AG04450 (cell line): ENCODE measurements around the gene LAMTOR4. TPM values are rescaled to one million over a fixed set of nuclear protein-coding genes. Genes with fewer than 3 reads are reported as not detected.
"Not testable (repeated sequence)": the region's sequence is repeated elsewhere in the genome, so short reads cannot be mapped to it uniquely, and the experiment has no call there.

Source experiments
- CTCF ChIA-PET: fragments of 300-600, 350-600 bp; formaldehyde crosslinking; extraction: SDS; loops from one replicate; lab custom pipeline; 2022; ENCODE audit warnings: antibody characterized with exemption, inconsistent platforms; lab: Charles Lee
- POLR2A ChIA-PET: fragments of 350-600 bp; formaldehyde crosslinking; extraction: SDS; loops from one replicate; lab custom pipeline; 2021; ENCODE audit warnings: antibody characterized with exemption, inconsistent platforms; lab: Yijun Ruan, JAX
- DNase-seq: peaks from one replicate; pipeline ENCODE4 v3.0.0-alpha.2; 2011; ENCODE audit warnings: low read depth, low spot score
- H3K27ac ChIP-seq: one replicate; pipeline ENCODE4 v1.5.1; 2012; ENCODE audit warnings: low read depth, low read length, control low read depth
- H3K27me3 ChIP-seq: one replicate; pipeline ENCODE4 v1.6.0; 2012; ENCODE audit warnings: low read length; ENCODE audit not compliant: control insufficient read depth, insufficient read depth
- H3K4me3 ChIP-seq: 2 replicates; pipeline ENCODE4 v1.5.1; 2011; ENCODE audit warnings: mild to moderate bottlenecking, low read depth, low read length, control low read depth
- H3K9me3 ChIP-seq: 2 replicates; pipeline ENCODE4 v1.5.1; 2012; ENCODE audit warnings: low read length; ENCODE audit not compliant: control insufficient read depth, insufficient read depth
- CTCF ChIP-seq: IDR thresholded peaks from 2 replicates; pipeline ENCODE4 v1.5.1; 2011; ENCODE audit warnings: low read depth, low read length, control low read depth, inconsistent platforms
- polyA plus RNA-seq: library from polyadenylated mRNA; depleted of rRNA; stranded (reverse); fragments of >200 nt; gene quantifications from 2 replicates; pipeline ENCODE4 v1.2.3, GENCODE V29; 2011

Gene LAMTOR4
- polyA plus RNA-seq, 1 experiment, result 122 TPM

- H3K4me3 ChIP-seq, result no peak overlapping the region
- POLR2A ChIA-PET, result no interaction called here
Measured at GRCh38 chr7:100132697-100133151, 16.0 kb upstream of the LAMTOR4 start.

GRCh38 chr7:100137851-100138760 is 10.6 kb upstream of the LAMTOR4 start:
- POLR2A ChIA-PET, result no interaction called here
- no peak for TF ChIP-seq CTCF
- CTCF ChIA-PET, result interaction anchor here (1.3 to 1.4 kb wide), 2 partner anchors 52 to 80 kb away, joined by 3 to 6 read pairs; no protein-coding TSS in a partner anchor
- no peak for DNase-seq
- Histone ChIP-seq H3K27ac (no peak overlapping the region), H3K9me3 (no peaks in the 10 kb centered on the region), H3K27me3 (peaks cover 3% of the 10 kb centered on the region), H3K4me3 (no peak overlapping the region)

More at GRCh38 chr7:100132697-100133151, 16.0 kb upstream of the LAMTOR4 start:
- no peak for DNase-seq
- CTCF ChIA-PET, result interaction anchor here (0.6 to 5.4 kb wide), 31 partner anchors 9 to 317 kb away, joined by 3 to 65 read pairs (median 5); partner anchors contain the start of genes AP4M1, GAL3ST4, LAMTOR4 and PVRIG
- Histone ChIP-seq H3K27me3 (no peaks in the 10 kb centered on the region), H3K9me3 (no peaks in the 10 kb centered on the region), H3K27ac (no peak overlapping the region)
- TF ChIP-seq CTCF, result peak; percentile 98

- no peak for DNase-seq
- Histone ChIP-seq H3K27ac (no peak overlapping the region), H3K27me3 (peaks cover 3% of the 10 kb centered on the region), H3K9me3 (no peaks in the 10 kb centered on the region), H3K4me3 (no peak overlapping the region)
- POLR2A ChIA-PET, result no interaction called here
- TF ChIP-seq CTCF, result no peak
- CTCF ChIA-PET, result interaction anchor here (2.0 to 2.3 kb wide), 2 partner anchors 8 to 10 kb away, joined by 7 to 30 read pairs; no protein-coding TSS in a partner anchor
Measured at GRCh38 chr7:100141555-100141949, 7.2 kb upstream of the LAMTOR4 start.

- CTCF ChIA-PET, result interaction anchor here (2.0 to 2.3 kb wide), 2 partner anchors 9 to 11 kb away, joined by 7 to 30 read pairs; no protein-coding TSS in a partner anchor
- Histone ChIP-seq H3K4me3 (no peak overlapping the region), H3K9me3 (no peaks in the 10 kb centered on the region), H3K27me3 (peaks cover 3% of the 10 kb centered on the region), H3K27ac (no peak overlapping the region)
- no peak for TF ChIP-seq CTCF
- DNase-seq, result no peak
- POLR2A ChIA-PET, result no interaction called here
Measured at GRCh38 chr7:100142461-100142860, 6.3 kb upstream of the LAMTOR4 start.

- POLR2A ChIA-PET, H3K27ac ChIP-seq, DNase-seq, H3K4me3 ChIP-seq, H3K27me3 ChIP-seq, H3K9me3 ChIP-seq: not testable (repeated sequence)
- CTCF ChIA-PET, result interaction anchor here (0.6 to 3.2 kb wide), 3 partner anchors 11 to 202 kb away, joined by 3 to 32 read pairs (median 3); no protein-coding TSS in a partner anchor
Measured at GRCh38 chr7:100146350-100146749, 2.4 kb upstream of the LAMTOR4 start.
